B cell (primary cell): ENCODE measurements around the gene PAPPA. TPM values are rescaled to one million over a fixed set of nuclear protein-coding genes. Genes with fewer than 3 reads are reported as not detected.

Experiments
- ATAC-seq: fragments of 200-7000 bp; cut with Tn5 transposase; one replicate; pipeline ENCODE4 v1.10.0; 2021; ENCODE audit warnings: low read depth, mild to moderate bottlenecking, moderate number of reproducible peaks, moderate library complexity
- CTCF ChIA-PET: fragments of 350-600 bp; sonication (Branson Sonifier 250); formaldehyde crosslinking; loops from one replicate; lab custom pipeline; 2021; ENCODE audit warnings: antibody characterized with exemption, inconsistent platforms; lab: Charles Lee
- POLR2A ChIA-PET: fragments of 350-600 bp; sonication (Branson Sonifier 250); formaldehyde crosslinking; loops from one replicate; lab custom pipeline; 2021; ENCODE audit warnings: antibody characterized with exemption; lab: Charles Lee
- DNase-seq: peaks from one replicate; pipeline ENCODE4 v3.0.0; 2013
- H2AFZ ChIP-seq: 2 replicates; pipeline ENCODE4 v1.6.1; 2012; ENCODE audit warnings: mild to moderate bottlenecking, low read depth, low read length; ENCODE audit not compliant: insufficient read depth, poor library complexity, severe bottlenecking
- H3K27ac ChIP-seq, 2 donors: 1 replicate in 1 of 2; 2 replicates in 1 of 2; pipeline ENCODE4 v1.5.1; 2012 to 2013; ENCODE audit warnings: low read length in 2 of 2, mild to moderate bottlenecking in 2 of 2, moderate library complexity in 1 of 2
- H3K27me3 ChIP-seq, 4 experiments: fragments of 200-600 bp in 1 of 4; sonication (generic) in 1 of 4; replicated peaks in 1 of 4; 1 replicate in 2 of 4; 2 replicates in 2 of 4; pipeline versions ENCODE4 v1.6.1 to v1.7.0; 2013 to 2016; ENCODE audit warnings: low read length in 3 of 4, mild to moderate bottlenecking in 2 of 4, mixed read lengths in 1 of 4, moderate library complexity in 1 of 4; ENCODE audit not compliant: insufficient read depth in 4 of 4, control insufficient read depth in 3 of 4; ENCODE audit errors: control extremely low read depth in 1 of 4
- H3K36me3 ChIP-seq, 2 experiments: replicated peaks in 1 of 2; 1 replicate in 1 of 2; 2 replicates in 1 of 2; pipeline versions ENCODE4 v1.6.1 to v1.7.1; 2013; ENCODE audit warnings: low read length in 1 of 2; ENCODE audit not compliant: insufficient read depth in 2 of 2, control insufficient read depth in 1 of 2; ENCODE audit errors: control extremely low read depth in 1 of 2, extremely low read depth in 1 of 2
- H3K4me1 ChIP-seq, 2 donors: fragments of 200-600 bp in 1 of 2; sonication (generic) in 1 of 2; 1 replicate in 1 of 2; 2 replicates in 1 of 2; pipeline versions ENCODE4 v1.5.1 to v1.6.1; 2013 to 2017; ENCODE audit warnings: low read length in 2 of 2; ENCODE audit not compliant: control insufficient read depth in 2 of 2, insufficient read depth in 2 of 2
- H3K4me2 ChIP-seq: replicated peaks from 2 replicates; pipeline ENCODE3; 2012; ENCODE audit warnings: mild to moderate bottlenecking, low read depth, low read length; ENCODE audit not compliant: poor library complexity, severe bottlenecking
- H3K4me3 ChIP-seq, 5 experiments: fragments of 200-600 bp in 1 of 5; sonication (generic) in 1 of 5; 1 replicate in 3 of 5; 2 replicates in 2 of 5; pipeline versions ENCODE4 v1.5.1 to v1.7.0; 2011 to 2016; ENCODE audit warnings: low read length in 4 of 5, mild to moderate bottlenecking in 4 of 5, low read depth in 2 of 5, control low read depth in 1 of 5, moderate library complexity in 1 of 5; ENCODE audit not compliant: insufficient read depth in 1 of 5; ENCODE audit errors: control extremely low read depth in 1 of 5, extremely low read depth in 1 of 5
- H3K79me2 ChIP-seq: fragments of 200-600 bp; sonication (generic); one replicate; pipeline ENCODE4 v1.6.0; 2016; ENCODE audit warnings: low read length; ENCODE audit not compliant: control insufficient read depth, insufficient read depth
- H3K9ac ChIP-seq: fragments of 200-600 bp; sonication (generic); 2 replicates; pipeline ENCODE4 v1.6.1; 2017; ENCODE audit warnings: mild to moderate bottlenecking, low read length, moderate library complexity
- H3K9me3 ChIP-seq, 3 donors: one replicate each; pipeline versions ENCODE4 v1.6.1 to v1.7.1; 2013; ENCODE audit warnings: low read length in 2 of 3; ENCODE audit not compliant: control insufficient read depth in 2 of 3, insufficient read depth in 1 of 3; ENCODE audit errors: control extremely low read depth in 1 of 3
- H4K20me1 ChIP-seq: 2 replicates; pipeline ENCODE4 v1.6.0; 2012; ENCODE audit warnings: mild to moderate bottlenecking, low read length; ENCODE audit not compliant: insufficient read depth, control insufficient read depth, poor library complexity, severe bottlenecking
- H3K27ac Mint-ChIP-seq: one replicate; pipeline ENCODE4 v1.8.0; 2021; ENCODE audit warnings: mixed read lengths
- H3K27me3 Mint-ChIP-seq: one replicate; pipeline ENCODE4 v1.8.0; 2021; ENCODE audit warnings: mixed read lengths
- H3K4me1 Mint-ChIP-seq: one replicate; pipeline ENCODE4 v1.8.0; 2021; ENCODE audit warnings: mixed read lengths
- H3K4me3 Mint-ChIP-seq: one replicate; pipeline ENCODE4 v1.8.0; 2021; ENCODE audit warnings: mixed read lengths
- H3K9me3 Mint-ChIP-seq: one replicate; pipeline ENCODE4 v1.8.0; 2022; ENCODE audit warnings: mixed read lengths; ENCODE audit not compliant: insufficient read depth
- EZH2 ChIP-seq: IDR thresholded peaks from 2 replicates; pipeline ENCODE4 v1.6.1; 2012; ENCODE audit warnings: borderline replicate concordance, low read depth, mild to moderate bottlenecking, moderate library complexity, low read length; ENCODE audit not compliant: insufficient read depth, poor library complexity, severe bottlenecking
- WGBS: methylation state at CpG from one replicate; pipeline ENCODE4 v1.1.5; 2013; ENCODE audit warnings: missing lambda C conversion rate; ENCODE audit not compliant: insufficient coverage; 5-methylcytosine and 5-hydroxymethylcytosine counted together
- intact Hi-C: fragments of 100-400 bp; cut with micrococcal nuclease; formaldehyde crosslinking; loops from one replicate; pipeline ENCODE4 v1.10.0; 2022
- polyA plus RNA-seq: library from polyadenylated mRNA; depleted of rRNA; stranded (reverse); fragments of >200 nt; gene quantifications from 2 replicates; pipeline ENCODE4 v1.2.3, GENCODE V29; 2012
- total RNA-seq, 2 donors: library from RNA; stranded (reverse); fragments of 120-200 nt in 1 of 2; gene quantifications; 1 replicate in 1 of 2; 2 replicates in 1 of 2; pipeline versions ENCODE4 v1.2.3 to v1.2.4, GENCODE V29; 2013 to 2022
- TF ChIP-seq, protein P1 (sequence below): fragments of 200-600 bp; IDR thresholded peaks from one replicate; pipeline ENCODE4 v1.8.0; 2022; ENCODE audit warnings: antibody characterized with exemption, mild to moderate bottlenecking

The PAPPA gene
- total and polyA plus RNA-seq, 2 donors (not counting 1 experiment from before 2014, with no cell fraction given) = not detected

DNA sequence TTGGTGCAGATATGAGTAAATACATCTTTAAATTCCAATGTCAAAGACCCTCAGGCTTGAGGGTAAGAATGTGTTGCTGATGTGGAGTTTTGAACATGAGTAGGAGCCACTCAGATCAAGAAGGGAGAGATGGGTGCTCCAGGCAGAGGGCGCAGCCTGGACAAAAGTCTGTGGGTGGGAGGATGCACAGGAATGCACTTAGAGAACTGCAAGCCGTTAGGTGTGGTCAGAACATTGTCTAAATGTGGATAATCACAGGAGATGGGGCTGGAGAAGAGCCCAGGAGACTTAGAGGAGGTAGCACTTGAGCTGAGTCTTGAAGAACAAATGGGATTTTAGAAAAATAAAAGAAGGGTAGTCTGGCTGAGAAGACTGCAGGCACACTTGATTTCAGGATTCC lies 255.5 kb downstream of the PAPPA start:
- Histone ChIP-seq H3K27ac (no peak overlapping the region), H3K27me3 (no peaks in the 10 kb centered on the region), H4K20me1 (no peaks in the 10 kb centered on the region), H3K9ac (no peak overlapping the region), H2AFZ (no peak overlapping the region), H3K9me3 (no peaks in the 10 kb centered on the region), H3K4me2 (no peak overlapping the region), H3K4me1 (no peaks in the 10 kb centered on the region), H3K79me2 (no peaks in the 10 kb centered on the region), H3K36me3 (no peaks in the 10 kb centered on the region), H3K4me3 (no peak overlapping the region)
- WGBS = 78% methylated on average over 2 of the region's 2 CpGs
- ATAC-seq (no peak), DNase-seq (no peak)
- TF ChIP-seq, protein P1, sequence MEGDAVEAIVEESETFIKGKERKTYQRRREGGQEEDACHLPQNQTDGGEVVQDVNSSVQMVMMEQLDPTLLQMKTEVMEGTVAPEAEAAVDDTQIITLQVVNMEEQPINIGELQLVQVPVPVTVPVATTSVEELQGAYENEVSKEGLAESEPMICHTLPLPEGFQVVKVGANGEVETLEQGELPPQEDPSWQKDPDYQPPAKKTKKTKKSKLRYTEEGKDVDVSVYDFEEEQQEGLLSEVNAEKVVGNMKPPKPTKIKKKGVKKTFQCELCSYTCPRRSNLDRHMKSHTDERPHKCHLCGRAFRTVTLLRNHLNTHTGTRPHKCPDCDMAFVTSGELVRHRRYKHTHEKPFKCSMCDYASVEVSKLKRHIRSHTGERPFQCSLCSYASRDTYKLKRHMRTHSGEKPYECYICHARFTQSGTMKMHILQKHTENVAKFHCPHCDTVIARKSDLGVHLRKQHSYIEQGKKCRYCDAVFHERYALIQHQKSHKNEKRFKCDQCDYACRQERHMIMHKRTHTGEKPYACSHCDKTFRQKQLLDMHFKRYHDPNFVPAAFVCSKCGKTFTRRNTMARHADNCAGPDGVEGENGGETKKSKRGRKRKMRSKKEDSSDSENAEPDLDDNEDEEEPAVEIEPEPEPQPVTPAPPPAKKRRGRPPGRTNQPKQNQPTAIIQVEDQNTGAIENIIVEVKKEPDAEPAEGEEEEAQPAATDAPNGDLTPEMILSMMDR = no peak
- no peak for TF ChIP-seq EZH2
- CTCF ChIA-PET = no interaction called here
- POLR2A ChIA-PET = no interaction called here
- no peak overlapping the region for H3K27ac Mint-ChIP-seq
- intact Hi-C loops = no loop called here
- no peaks in the 10 kb centered on the region for H3K9me3 Mint-ChIP-seq
- H3K4me3 Mint-ChIP-seq = no peak overlapping the region
- H3K27me3 Mint-ChIP-seq = no peaks in the 10 kb centered on the region
- no peaks in the 10 kb centered on the region for H3K4me1 Mint-ChIP-seq

DNA sequence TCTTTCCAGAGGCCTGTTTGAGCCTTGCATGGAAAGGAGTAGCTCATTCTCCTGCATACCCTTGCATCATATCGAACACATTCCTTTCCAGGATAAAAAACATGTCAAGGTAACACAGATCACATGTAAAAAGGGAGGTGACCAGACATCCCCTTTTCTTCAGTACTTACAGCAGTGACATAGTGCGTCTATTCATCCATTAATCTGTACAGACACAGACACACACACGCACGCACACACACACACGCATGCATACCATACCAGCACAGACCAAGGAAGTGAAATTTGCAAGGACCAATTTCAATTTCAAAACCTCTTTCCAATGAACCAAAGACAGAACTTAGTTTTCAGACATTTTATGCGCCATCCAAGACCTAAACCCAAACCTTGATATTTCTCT lies 256.0 kb downstream of the PAPPA start:
- H3K27ac ChIP-seq = no peak overlapping the region
- no peak overlapping the region for H3K4me3 ChIP-seq
- no peak overlapping the region for H3K9ac ChIP-seq
- H3K27me3 Mint-ChIP-seq = no peaks in the 10 kb centered on the region
- CTCF ChIA-PET = interaction anchor here (1.1 kb wide), 1 partner anchor 13 kb away, joined by 5 read pairs; no protein-coding TSS in a partner anchor
- H3K27me3 ChIP-seq = no peaks in the 10 kb centered on the region
- H3K4me1 ChIP-seq = no peaks in the 10 kb centered on the region
- DNase-seq (no peak), ATAC-seq (no peak)
- no peaks in the 10 kb centered on the region for H3K79me2 ChIP-seq
- POLR2A ChIA-PET = no interaction called here
- no peak overlapping the region for H2AFZ ChIP-seq
- H3K4me2 ChIP-seq = no peak overlapping the region
- no peaks in the 10 kb centered on the region for H3K36me3 ChIP-seq
- no peaks in the 10 kb centered on the region for H3K9me3 ChIP-seq
- intact Hi-C loops = no loop called here
- 71% methylated on average over 4 of the region's 6 CpGs for WGBS
- no peak for TF ChIP-seq EZH2
- TF ChIP-seq, protein P1 = no peak
- H4K20me1 ChIP-seq = no peaks in the 10 kb centered on the region
- H3K4me3 Mint-ChIP-seq = no peak overlapping the region
- H3K4me1 Mint-ChIP-seq = no peaks in the 10 kb centered on the region
- no peak overlapping the region for H3K27ac Mint-ChIP-seq
- no peaks in the 10 kb centered on the region for H3K9me3 Mint-ChIP-seq
